Stromal cell of bone marrow (primary cell): ENCODE measurements around the gene DNAH10.

Experiments used
- DNase-seq: peaks from one replicate; pipeline ENCODE4 v3.0.0-alpha.2; 2012; ENCODE audit warnings: low read depth

DNAH10 gene

GRCh38 chr12:123761841-123762714 lies at the start of gene DNAH10:
TSS of gene DNAH10 (plus strand) at chr12:123762301. CDS start at chr12:123762337, 36 bp downstream.
- DNase-seq, result no peak

- no peak for DNase-seq
Measured at GRCh38 chr12:123712780-123713319, 49.3 kb upstream of the DNAH10 start.

GRCh38 chr12:123713398-123713797 lies 48.7 kb upstream of the DNAH10 start:
- DNase-seq, result no peak

GRCh38 chr12:123713823-123714585 lies 48.1 kb upstream of the DNAH10 start:
- no peak for DNase-seq

GRCh38 chr12:123715195-123715594 lies 46.9 kb upstream of the DNAH10 start:
- no peak for DNase-seq

- no peak for DNase-seq
Measured at GRCh38 chr12:123717350-123717749, 44.8 kb upstream of the DNAH10 start.

- no peak for DNase-seq
Measured at GRCh38 chr12:123720141-123720814, 41.8 kb upstream of the DNAH10 start.

- DNase-seq, result no peak
Measured at GRCh38 chr12:123721245-123721644, 40.9 kb upstream of the DNAH10 start.

- DNase-seq, result no peak
Measured at GRCh38 chr12:123723011-123723410, 39.1 kb upstream of the DNAH10 start.

GRCh38 chr12:123723765-123724164 lies 38.3 kb upstream of the DNAH10 start:
- no peak for DNase-seq

- DNase-seq, result no peak
Measured at GRCh38 chr12:123726244-123726643, 35.9 kb upstream of the DNAH10 start.

GRCh38 chr12:123726962-123727361 lies 35.1 kb upstream of the DNAH10 start:
- no peak for DNase-seq

- DNase-seq, result no peak
Measured at GRCh38 chr12:123727878-123728277, 34.2 kb upstream of the DNAH10 start.

- DNase-seq, result no peak
Measured at GRCh38 chr12:123731596-123731995, 30.5 kb upstream of the DNAH10 start.

GRCh38 chr12:123732251-123732650 lies 29.9 kb upstream of the DNAH10 start:
- no peak for DNase-seq

- no peak for DNase-seq
Measured at GRCh38 chr12:123733229-123733628, 28.9 kb upstream of the DNAH10 start.

- DNase-seq, result no peak
Measured at GRCh38 chr12:123734268-123734667, 27.8 kb upstream of the DNAH10 start.

- no peak for DNase-seq
Measured at GRCh38 chr12:123741937-123742572, 20.0 kb upstream of the DNAH10 start.

GRCh38 chr12:123743002-123743401 lies 19.1 kb upstream of the DNAH10 start:
- DNase-seq, result no peak

GRCh38 chr12:123744836-123745235 lies 17.3 kb upstream of the DNAH10 start:
- DNase-seq, result no peak

GRCh38 chr12:123747309-123747708 lies 14.8 kb upstream of the DNAH10 start:
- no peak for DNase-seq

- no peak for DNase-seq
Measured at GRCh38 chr12:123748161-123748560, 13.9 kb upstream of the DNAH10 start.
